K562 (cell line): ENCODE data around the gene ERAS. TPM values are rescaled to one million over a fixed set of nuclear protein-coding genes. Genes with fewer than 3 reads are reported as not detected.

Experiments used
- ATAC-seq: fragments of 200-7000 bp; cut with Tn5 transposase; 3 replicates; pipeline ENCODE4 v1.9.1; 2020; ENCODE audit warnings: moderate library complexity
- BruUV-seq: library from RNA; stranded (reverse); fragments of 400-500 nt; replicated peaks from 2 replicates; lab custom pipeline; 2021; lab: Mats Ljungman, UMichigan
- CTCF ChIA-PET: fragments of 300-600 bp; formaldehyde crosslinking; extraction: SDS; loops from one replicate; lab custom pipeline; 2021; ENCODE audit warnings: low intra/inter-chr PET ratio; lab: Yijun Ruan, JAX
- POLR2A ChIA-PET: fragments of 300-600, 350-650 bp; sonication (Branson Sonifier 250); formaldehyde crosslinking; extraction: SDS; loops from one replicate; lab custom pipeline; 2021; ENCODE audit warnings: antibody characterized with exemption, inconsistent platforms; lab: Yijun Ruan, JAX
- DNase-seq, 4 experiments: peaks; one replicate each; pipeline versions ENCODE4 v3.0.0 to v3.0.0-alpha.2; 2011 to 2018; ENCODE audit warnings: low spot score in 3 of 4, mixed read lengths in 3 of 4; ENCODE audit errors: extremely low read depth in 1 of 4
- FAIRE-seq: peaks from 2 replicates; lab custom pipeline; 2011; peaks lifted over from hg19 to GRCh38; lab: Jason Lieb, UNC
- H2AFZ ChIP-seq: 2 replicates; pipeline ENCODE4 v1.6.0; 2011; ENCODE audit warnings: low read depth, low read length, control low read depth, inconsistent platforms
- H3K27ac ChIP-seq: fragments of 200-600 bp; 3 replicates; pipeline ENCODE4 v1.8.0; 2011; ENCODE audit warnings: low read depth, mild to moderate bottlenecking, control low read depth, inconsistent platforms, low read length, moderate library complexity, mixed read lengths; ENCODE audit errors: extremely low read depth
- H3K27me3 ChIP-seq, 2 experiments: fragments of 300-600 bp in 1 of 2; 2 replicates in 1 of 2; 3 replicates in 1 of 2; pipeline versions ENCODE4 v1.6.0 to v1.8.0; 2011; ENCODE audit warnings: inconsistent platforms in 2 of 2, low read length in 2 of 2, mild to moderate bottlenecking in 1 of 2, mixed read lengths in 1 of 2, moderate library complexity in 1 of 2; ENCODE audit not compliant: control insufficient read depth in 2 of 2, insufficient read depth in 2 of 2
- H3K36me3 ChIP-seq: fragments of 300-600 bp; 3 replicates; pipeline ENCODE4 v1.8.0; 2011; ENCODE audit warnings: mild to moderate bottlenecking, low read length, inconsistent platforms; ENCODE audit not compliant: control insufficient read depth, insufficient read depth
- H3K4me1 ChIP-seq, 2 experiments: fragments of 200-600 bp in 1 of 2; replicated peaks in 1 of 2; 2 replicates in 1 of 2; 3 replicates in 1 of 2; pipeline versions ENCODE4 v1.5.1 to v1.8.0; 2011; ENCODE audit warnings: inconsistent platforms in 2 of 2, low read length in 2 of 2, mild to moderate bottlenecking in 1 of 2, mixed read lengths in 1 of 2, moderate library complexity in 1 of 2; ENCODE audit not compliant: control insufficient read depth in 2 of 2, insufficient read depth in 2 of 2
- H3K4me2 ChIP-seq: 2 replicates; pipeline ENCODE4 v1.6.1; 2011; ENCODE audit warnings: low read length, control low read depth, inconsistent platforms, mixed read lengths; ENCODE audit not compliant: insufficient read depth
- H3K4me3 ChIP-seq: fragments of 200-600 bp; sonication (generic), shearing (Covaris generic); 2 replicates; pipeline ENCODE4 v1.5.1; 2016; ENCODE audit warnings: control low read depth, inconsistent platforms
- H3K79me2 ChIP-seq: fragments of 200-600 bp; 3 replicates; pipeline ENCODE4 v1.8.0; 2011; ENCODE audit warnings: low read length, inconsistent platforms; ENCODE audit not compliant: control insufficient read depth, insufficient read depth
- H3K9ac ChIP-seq, 2 experiments: 2 replicates each; pipeline versions ENCODE4 v1.6.0 to v1.6.1; 2011; ENCODE audit warnings: low read depth in 2 of 2, low read length in 2 of 2, control low read depth in 1 of 2, inconsistent platforms in 1 of 2, mild to moderate bottlenecking in 1 of 2, mixed read lengths in 1 of 2; ENCODE audit not compliant: insufficient read depth in 1 of 2
- H3K9me1 ChIP-seq: one replicate; pipeline ENCODE4 v1.6.0; 2011; ENCODE audit warnings: inconsistent platforms, mild to moderate bottlenecking, low read length, moderate library complexity; ENCODE audit not compliant: control insufficient read depth, insufficient read depth
- H3K9me3 ChIP-seq: replicated peaks from 2 replicates; pipeline ENCODE4 v1.5.1; 2011; ENCODE audit warnings: low read depth, low read length, inconsistent platforms; ENCODE audit not compliant: control insufficient read depth, insufficient read depth
- H4K20me1 ChIP-seq: replicated peaks from 2 replicates; pipeline ENCODE4 v1.6.1; 2011; ENCODE audit warnings: low read length, inconsistent platforms, mixed read lengths; ENCODE audit not compliant: control insufficient read depth, insufficient read depth
- BRD4 ChIP-seq: fragments of 200-600 bp; sonication (generic); IDR thresholded peaks from 2 replicates; pipeline ENCODE4 v1.6.1; 2017; ENCODE audit warnings: inconsistent platforms
- CBX5 ChIP-seq: IDR thresholded peaks from 2 replicates; pipeline ENCODE4 v1.6.1; 2014; ENCODE audit warnings: low read depth, borderline replicate concordance
- EHMT2 ChIP-seq: fragments of 450-650 bp; IDR thresholded peaks from 2 replicates; pipeline ENCODE4 v1.6.1; 2018; ENCODE audit warnings: antibody characterized with exemption
- MCM3 ChIP-seq: fragments of 450-650 bp; IDR thresholded peaks from 2 replicates; pipeline ENCODE4 v1.6.1; 2016
- MIER1 ChIP-seq: fragments of 450-650 bp; IDR thresholded peaks from 2 replicates; pipeline ENCODE4 v1.6.1; 2016; ENCODE audit warnings: antibody characterized with exemption, mild to moderate bottlenecking, low read depth
- NCOA6 ChIP-seq: fragments of 450-650 bp; IDR thresholded peaks from 2 replicates; pipeline ENCODE4 v1.6.1; 2017; ENCODE audit warnings: mild to moderate bottlenecking
- PKNOX1 ChIP-seq: fragments of 450-650 bp; IDR thresholded peaks from 2 replicates; pipeline ENCODE4 v1.6.1; 2016
- REST ChIP-seq, 2 experiments: fragments of 450-650 bp; formaldehyde crosslinking in 1 of 2; IDR thresholded peaks; 2 replicates each; pipeline versions ENCODE4 v1.4.0 to v1.6.1; 2014 to 2020; ENCODE audit warnings: mild to moderate bottlenecking in 2 of 2, borderline replicate concordance in 1 of 2, low read depth in 1 of 2
- TBP ChIP-seq: optimal IDR thresholded peaks from 2 replicates; pipeline ENCODE3; 2011; ENCODE audit warnings: low read depth, low read length, improper control_type of control experiment
- ZNF316 ChIP-seq: fragments of 450-650 bp; IDR thresholded peaks from 2 replicates; pipeline ENCODE4 v1.6.1; 2016
- WGBS: fragments of 100-300 bp; shearing (Covaris generic); methylation state at CpG from one replicate; pipeline ENCODE4 v1.1.6; 2016; ENCODE audit warnings: low coverage, mixed read lengths; ENCODE audit not compliant: insufficient coverage; ENCODE audit errors: missing lambda C conversion rate; 5-methylcytosine and 5-hydroxymethylcytosine counted together
- in situ Hi-C: fragments of 300-500 bp; cut with MboI; formaldehyde crosslinking; loops from 4 replicates; pipeline ENCODE4 v1.15.0; 2018; ENCODE audit warnings: inconsistent platforms, mixed read lengths
- intact Hi-C: fragments of 100-400 bp; cut with micrococcal nuclease; formaldehyde crosslinking; loops from 2 replicates; pipeline ENCODE4 v1.14.2; 2022
- polyA plus RNA-seq, 8 experiments: library from polyadenylated mRNA; depleted of rRNA in 4 of 8; stranded (reverse) in 5 of 8; unstranded in 3 of 8; fragments of >200 nt; fragmentation: Nextera tagmentation in 2 of 8; fragmentation: Illumina TruSeq in 1 of 8; extraction: Ambion mirVana in 2 of 8; extraction: Trizol in 1 of 8; gene quantifications; 2 replicates each; pipeline versions ENCODE4 v1.2.1 to v1.2.3, GENCODE V29; 2011 to 2014; ENCODE audit warnings: inconsistent platforms in 1 of 8, missing spikeins in 1 of 8
- total RNA-seq, 7 experiments: library from RNA; depleted of rRNA in 6 of 7; stranded (reverse); fragments of >200 nt in 6 of 7; fragmentation: Illumina TruSeq in 2 of 7; extraction: Trizol in 2 of 7; gene quantifications; 2 replicates each; pipeline versions ENCODE4 v1.2.1 to v1.2.3, GENCODE V29; 2011 to 2021; ENCODE audit warnings: low replicate concordance in 1 of 7

The ERAS gene
- total and polyA plus RNA-seq, 9 of the 15 experiments (the other 6 are each of a cell fraction or from before 2014, with no cell fraction given), result 0.07 to 0.12 TPM; not detected in 7

- peak overlapping the region; percentile 82 for H3K4me2 ChIP-seq
- FAIRE-seq (no peak), ATAC-seq (no peak), DNase-seq (no peak)
- peaks cover 12 to 27% of the 10 kb centered on the region in 2 experiments for H3K4me1 ChIP-seq
- 8% methylated on average over 4 of the region's 4 CpGs for WGBS
- CTCF ChIA-PET, result no interaction called here
- no peaks in the 10 kb centered on the region for H4K20me1 ChIP-seq
- H3K9me1 ChIP-seq, result no peaks in the 10 kb centered on the region
- peaks cover 34% of the 10 kb centered on the region; the same call in 2 of the 3 replicates for H3K36me3 ChIP-seq
- TF ChIP-seq ZNF316, result no peak
- peak; percentile 38; the same call in 1 of the 2 replicates for TF ChIP-seq EHMT2
- no peak for TF ChIP-seq CBX5
- TF ChIP-seq MIER1, result peak; percentile 63
- no peak for TF ChIP-seq NCOA6
- TF ChIP-seq TBP, result no peak
- TF ChIP-seq REST (IDR thresholded peaks at IDR 0.05; ENCODE audit: borderline replicate concordance), result peak; percentile 68
- TF ChIP-seq REST (CRISPR knock-in tag; IDR thresholded peaks at IDR 0.05; ENCODE audit: low read depth), result no peak
- no peak for TF ChIP-seq PKNOX1
- no peak for TF ChIP-seq MCM3
- TF ChIP-seq BRD4, result no peak
- H3K27ac ChIP-seq, result peak overlapping the region; percentile 97
- H2AFZ ChIP-seq, result peak overlapping the region; percentile 53; the same call in 1 of the 2 replicates
- peak overlapping the region; percentile 92 to 94; a peak in 3 of 4 replicates for H3K9ac ChIP-seq
- H3K27me3 ChIP-seq, result no peaks in the 10 kb centered on the region
- intact Hi-C loops, result loop anchor here (5.0 to 10.0 kb wide), 5 partner anchors 41 to 372 kb away; partner anchors contain the start of genes GLOD5, PLP2, PQBP1 and SUV39H1
- peak overlapping the region; percentile 69 for H3K4me3 ChIP-seq
- H3K9me3 ChIP-seq, result no peaks in the 10 kb centered on the region
- POLR2A ChIA-PET, result interaction anchor here (0.7 kb wide), 1 partner anchor 237 kb away, joined by 3 read pairs; no protein-coding TSS in a partner anchor
- in situ Hi-C loops, result no loop called here
- H3K79me2 ChIP-seq, result peaks cover 8% of the 10 kb centered on the region
- no TSS peak for BruUV-seq
These were observed 23.5 kb upstream of the ERAS start for GRCh38 chrX:48802905-48803200.
